GM12875 (cell line): ENCODE results near the gene CDC123.

ENCODE experiments used
- H3K4me3 ChIP-seq: one replicate; pipeline ENCODE4 v1.5.1; 2011; ENCODE audit warnings: low read depth, low read length, control low read depth
- TF ChIP-seq, protein P1 (sequence below): IDR thresholded peaks from 2 replicates; pipeline ENCODE4 v1.5.1; 2011; ENCODE audit warnings: low read depth, mild to moderate bottlenecking, control low read depth, inconsistent platforms, low read length, moderate library complexity, borderline replicate concordance; ENCODE audit not compliant: insufficient read depth

CDC123 gene

GRCh38 chr10:12180221-12180974 is 15.6 kb upstream of the CDC123 start:
- no peak overlapping the region for H3K4me3 ChIP-seq
- TF ChIP-seq, protein P1, sequence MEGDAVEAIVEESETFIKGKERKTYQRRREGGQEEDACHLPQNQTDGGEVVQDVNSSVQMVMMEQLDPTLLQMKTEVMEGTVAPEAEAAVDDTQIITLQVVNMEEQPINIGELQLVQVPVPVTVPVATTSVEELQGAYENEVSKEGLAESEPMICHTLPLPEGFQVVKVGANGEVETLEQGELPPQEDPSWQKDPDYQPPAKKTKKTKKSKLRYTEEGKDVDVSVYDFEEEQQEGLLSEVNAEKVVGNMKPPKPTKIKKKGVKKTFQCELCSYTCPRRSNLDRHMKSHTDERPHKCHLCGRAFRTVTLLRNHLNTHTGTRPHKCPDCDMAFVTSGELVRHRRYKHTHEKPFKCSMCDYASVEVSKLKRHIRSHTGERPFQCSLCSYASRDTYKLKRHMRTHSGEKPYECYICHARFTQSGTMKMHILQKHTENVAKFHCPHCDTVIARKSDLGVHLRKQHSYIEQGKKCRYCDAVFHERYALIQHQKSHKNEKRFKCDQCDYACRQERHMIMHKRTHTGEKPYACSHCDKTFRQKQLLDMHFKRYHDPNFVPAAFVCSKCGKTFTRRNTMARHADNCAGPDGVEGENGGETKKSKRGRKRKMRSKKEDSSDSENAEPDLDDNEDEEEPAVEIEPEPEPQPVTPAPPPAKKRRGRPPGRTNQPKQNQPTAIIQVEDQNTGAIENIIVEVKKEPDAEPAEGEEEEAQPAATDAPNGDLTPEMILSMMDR = no peak

- no peak overlapping the region for H3K4me3 ChIP-seq
- TF ChIP-seq, protein P1 = no peak
Observed at GRCh38 chr10:12181065-12181775, 14.8 kb upstream of the CDC123 start.

DNA sequence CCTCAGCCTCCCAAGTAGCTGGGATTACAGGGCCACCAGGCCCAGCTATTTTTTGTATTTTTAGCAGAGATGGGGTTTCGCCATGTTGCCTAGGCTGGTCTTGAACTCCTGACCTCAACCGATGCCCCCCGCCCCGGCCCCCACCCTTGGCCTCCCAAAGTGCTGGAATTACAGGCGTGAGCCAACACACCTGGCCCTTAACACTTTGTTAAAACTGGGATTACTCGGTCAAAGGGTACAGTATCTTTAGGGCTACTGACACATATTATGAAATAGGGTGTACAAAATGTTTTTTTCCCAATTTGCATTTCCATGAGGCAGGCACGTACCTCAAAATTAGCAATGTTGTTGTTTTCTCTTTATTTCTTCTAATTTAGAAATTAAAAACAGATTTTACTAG is 11.8 kb upstream of the CDC123 start:
- TF ChIP-seq, protein P1 = no peak
- H3K4me3 ChIP-seq = no peak overlapping the region

DNA sequence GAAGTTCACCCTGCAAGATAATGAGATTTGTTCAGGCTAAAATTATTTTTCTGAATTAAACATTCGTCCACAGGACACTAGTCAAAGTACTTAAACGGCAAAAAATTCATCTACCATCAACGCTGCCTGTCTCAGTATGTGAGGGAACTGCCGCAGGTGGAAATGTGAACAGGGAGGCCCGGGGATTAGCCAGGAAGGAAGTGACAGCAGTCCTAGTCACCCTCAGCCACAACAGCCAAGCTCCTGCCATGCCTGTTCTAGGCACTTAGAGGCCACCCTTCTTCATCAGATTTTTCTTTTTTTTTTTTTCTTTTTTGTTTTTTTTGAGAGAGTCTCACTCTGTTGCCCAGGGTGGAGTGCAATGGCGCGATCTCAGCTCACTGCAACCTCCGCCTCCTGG is 9.7 kb upstream of the CDC123 start:
- H3K4me3 ChIP-seq = no peak overlapping the region
- TF ChIP-seq, protein P1 = no peak

DNA sequence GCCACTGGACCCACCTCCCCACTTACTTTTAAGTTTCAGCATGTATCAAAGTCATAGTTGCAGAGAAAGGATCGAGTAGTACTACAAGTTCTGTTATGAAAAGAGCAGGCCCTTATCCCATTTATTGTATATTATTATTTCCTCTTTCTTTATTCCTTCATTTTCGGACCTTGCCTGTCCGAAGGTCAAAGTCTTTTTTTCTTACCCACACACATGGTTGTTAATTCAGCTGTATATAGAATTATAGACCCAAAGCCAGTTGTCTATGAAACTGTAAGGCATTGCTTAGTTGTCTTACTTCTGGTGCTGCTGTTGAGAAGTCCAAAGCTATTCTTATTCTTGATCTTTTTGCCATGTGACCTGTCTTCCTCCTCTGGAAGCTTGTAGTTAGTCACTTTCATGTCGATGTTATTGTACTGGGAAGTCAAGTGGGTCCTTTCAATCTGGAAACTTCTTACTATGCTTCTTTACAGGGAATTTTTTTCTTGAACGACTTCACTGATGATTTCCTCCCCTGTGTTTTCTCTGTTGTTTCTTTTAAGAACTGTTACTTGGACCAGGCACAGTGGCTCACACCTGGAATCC is 8.6 kb upstream of the CDC123 start:
- no peak overlapping the region for H3K4me3 ChIP-seq

GRCh38 chr10:12188656-12189055 is 7.3 kb upstream of the CDC123 start:
- H3K4me3 ChIP-seq = no peak overlapping the region
- TF ChIP-seq, protein P1 = no peak

More for the DNA sequence above, 8.6 kb upstream of the CDC123 start:
- TF ChIP-seq, protein P1 = no peak
